IPS-NIHi7 (cell line): ENCODE data around the gene DNAJB6.
"Not testable (repeated sequence)": the region's sequence is repeated elsewhere in the genome, so short reads cannot be mapped to it uniquely, and the experiment has no call there.

ENCODE experiments used
- DNase-seq: peaks from one replicate; pipeline ENCODE4 v3.0.0; 2012; ENCODE audit warnings: mixed read lengths; ENCODE audit errors: extremely low spot score

Gene DNAJB6

DNA sequence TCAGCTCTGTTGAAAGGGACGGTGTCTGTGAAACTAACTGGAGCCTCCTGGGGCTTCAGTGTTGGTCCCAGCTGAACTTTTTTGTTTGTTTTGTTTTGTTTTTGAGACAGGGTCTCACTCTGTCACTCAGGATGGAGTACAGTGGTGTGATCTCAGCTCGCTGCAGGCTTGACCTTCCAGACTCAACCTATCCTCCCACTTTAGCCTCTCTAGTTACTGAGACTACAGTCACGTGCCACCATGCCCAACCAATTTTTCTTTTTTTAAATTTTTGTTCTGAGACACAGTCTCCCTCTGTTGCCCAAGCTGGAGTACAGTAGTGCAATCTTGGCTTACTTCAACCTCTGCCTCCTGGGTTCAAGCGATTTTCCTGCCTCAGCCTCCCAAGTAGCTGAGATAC, 13.4 kb upstream of the DNAJB6 start:
- DNase-seq = no peak

DNA sequence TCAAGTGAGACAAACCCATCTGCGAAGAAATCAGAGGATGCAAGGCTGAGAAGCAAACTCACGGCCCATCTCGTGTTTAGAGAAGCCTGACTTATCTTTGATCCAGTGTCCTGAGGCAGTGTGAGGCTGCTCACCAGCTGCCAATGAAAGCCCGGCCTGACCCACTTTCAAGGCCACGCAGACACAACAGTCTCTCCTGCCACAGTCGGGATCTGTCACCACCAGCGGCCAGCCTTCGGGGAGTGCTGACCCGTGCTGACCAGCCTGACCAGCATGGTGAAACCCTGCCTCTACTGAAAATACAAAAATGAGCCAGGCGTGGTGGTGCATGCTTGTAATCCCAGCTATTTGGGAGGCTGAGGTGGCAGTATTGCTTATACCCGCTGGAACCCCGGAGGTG, 7.4 kb upstream of the DNAJB6 start:
- no peak for DNase-seq

DNA sequence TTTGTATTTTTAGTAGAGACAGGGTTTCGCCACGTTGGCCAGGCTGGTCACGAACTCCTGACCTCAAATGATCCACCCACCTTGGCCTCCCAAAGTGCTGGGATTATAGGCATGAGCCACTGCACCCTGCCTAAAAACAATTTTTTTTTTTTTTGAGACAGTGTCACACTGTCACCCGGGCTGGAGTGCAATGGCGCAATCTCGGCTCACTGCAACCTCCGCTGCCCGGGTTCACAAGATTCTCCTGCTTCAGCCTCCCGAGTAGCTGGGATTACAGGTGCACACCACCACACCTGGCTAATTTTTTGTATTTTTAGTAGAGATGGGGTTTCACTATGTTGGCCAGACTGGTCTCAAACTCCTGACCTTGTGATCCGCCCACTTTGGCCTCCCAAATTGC, 6.2 kb upstream of the DNAJB6 start:
- not testable (repeated sequence) for DNase-seq

DNA sequence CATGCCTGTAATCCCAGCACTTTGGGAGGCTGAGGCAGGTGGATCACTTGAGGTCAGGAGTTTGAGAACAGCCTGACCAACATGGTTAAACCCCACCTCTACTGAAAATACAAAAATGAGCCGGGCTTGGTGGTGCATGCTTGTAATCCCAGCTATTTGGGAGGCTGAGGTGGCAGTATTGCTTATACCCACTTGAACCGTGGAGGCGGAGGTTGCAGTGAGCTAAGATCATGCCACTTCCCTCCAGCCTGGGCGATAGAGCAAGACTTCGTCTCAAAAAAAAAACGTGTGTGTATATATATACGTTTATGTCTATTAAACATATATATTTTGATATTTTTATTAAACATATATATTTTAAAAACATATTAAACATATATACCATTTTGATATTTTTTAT, 5.8 kb upstream of the DNAJB6 start:
- DNase-seq = not testable (repeated sequence)

- no peak for DNase-seq
Observed at GRCh38 chr7:157335236-157335635, 1.6 kb upstream of the DNAJB6 start.

DNA sequence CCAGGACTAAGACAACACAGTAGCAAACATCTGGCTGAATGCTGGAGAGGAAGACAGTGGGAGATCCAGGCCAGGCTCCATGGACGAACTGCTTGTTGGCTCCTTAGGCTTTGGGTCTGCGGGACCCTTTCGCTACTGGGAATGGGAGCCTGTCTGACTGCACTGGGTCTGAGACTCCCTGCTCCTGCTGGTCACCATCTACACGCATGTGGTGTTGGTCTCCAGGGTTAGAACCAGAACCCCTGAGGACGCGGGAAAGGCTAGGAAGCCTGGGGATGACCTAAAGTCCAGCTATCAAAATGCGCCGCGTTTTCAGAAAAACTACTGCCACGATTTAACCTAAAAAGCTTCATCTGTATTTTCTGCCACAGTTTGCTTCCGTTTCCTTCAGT, 817 bp upstream of the DNAJB6 start:
- no peak for DNase-seq

DNA sequence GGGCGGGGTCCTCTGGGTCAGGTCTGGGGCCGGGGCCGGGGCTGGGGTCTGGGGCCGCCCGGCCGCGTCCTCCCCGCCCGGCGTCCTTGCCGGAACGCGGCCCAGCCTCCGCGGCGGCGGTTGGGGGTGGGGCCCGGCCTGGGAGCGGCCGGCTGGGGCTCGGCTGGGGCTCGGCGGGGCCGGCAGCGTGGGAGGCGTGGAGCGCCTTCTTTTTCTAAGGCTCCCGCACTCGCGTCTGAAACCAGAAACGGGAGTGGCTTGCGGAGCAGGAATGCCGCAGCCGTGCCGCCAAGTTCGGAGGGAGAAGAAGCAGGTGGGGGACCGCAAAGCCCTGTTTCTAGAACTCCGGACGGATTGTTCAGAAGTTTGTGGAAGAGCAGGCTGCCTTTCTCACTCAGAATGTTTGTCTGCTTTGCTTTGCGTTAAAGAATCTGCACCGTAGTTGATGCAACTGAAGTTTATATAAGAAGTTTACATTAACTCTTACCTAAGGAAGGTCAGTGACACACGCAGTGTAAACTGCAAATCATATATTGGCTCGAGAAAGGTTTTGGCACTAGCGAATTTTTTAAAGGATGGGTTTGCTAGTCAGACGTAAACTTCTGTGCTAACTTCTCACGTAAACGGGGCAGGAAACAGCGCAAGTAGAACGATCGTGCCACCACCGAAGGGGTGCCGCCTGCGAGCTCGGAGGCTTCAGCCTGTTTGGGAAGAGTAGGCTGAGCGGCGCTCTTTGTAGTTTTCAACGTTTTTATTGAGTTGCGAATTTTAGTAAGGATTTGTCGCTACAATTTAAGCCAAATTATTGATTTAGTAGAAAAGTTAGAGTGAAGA, 729 bp downstream of the DNAJB6 start:
- DNase-seq = no peak

DNA sequence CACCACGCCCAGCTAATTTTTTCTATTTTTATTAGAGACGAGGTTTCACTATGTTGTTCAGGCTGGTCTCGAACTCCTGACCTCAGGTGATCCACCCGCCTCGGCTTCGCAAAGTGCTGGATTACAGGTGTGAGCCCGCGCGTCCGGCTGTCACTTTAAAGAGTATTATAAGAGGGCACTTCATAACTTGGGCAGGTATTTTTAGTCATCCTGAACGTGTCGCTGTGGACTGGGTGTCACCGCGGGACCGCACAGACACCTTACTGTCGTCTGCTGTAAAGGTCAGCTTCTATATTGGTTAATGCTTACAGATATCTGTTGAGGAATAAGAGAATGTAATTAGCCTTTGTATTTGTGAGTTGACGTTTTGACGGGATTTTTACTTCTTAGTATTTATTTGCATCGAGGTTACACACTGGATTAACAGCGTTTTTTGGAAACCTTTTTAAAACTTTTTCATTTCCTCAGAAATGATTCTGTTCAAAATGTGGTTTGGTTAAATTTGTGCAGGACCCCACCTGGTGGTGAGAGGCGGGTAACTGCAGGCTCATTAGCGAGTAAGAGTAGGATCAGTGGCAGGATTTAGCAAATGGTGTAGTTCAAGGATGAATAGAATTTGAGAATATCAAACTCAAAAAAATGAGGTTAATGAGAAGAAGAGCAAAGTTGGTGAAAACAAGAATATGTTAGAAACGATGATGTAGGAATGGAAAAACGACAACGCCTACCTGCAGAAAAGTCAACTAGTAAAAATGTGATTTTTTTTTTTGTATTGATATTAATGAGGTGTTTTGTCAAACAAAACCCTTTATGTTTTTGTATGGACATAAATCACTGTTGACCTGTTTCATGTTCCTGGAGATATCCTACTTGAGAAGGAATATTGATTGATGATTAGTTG, 3.2 kb downstream of the DNAJB6 start:
- peak; percentile 51 for DNase-seq

- DNase-seq = no peak
Observed at GRCh38 chr7:157347217-157347904, 10.6 kb downstream of the DNAJB6 start.

GRCh38 chr7:157348548-157348947, 11.7 kb downstream of the DNAJB6 start:
- no peak for DNase-seq

DNA sequence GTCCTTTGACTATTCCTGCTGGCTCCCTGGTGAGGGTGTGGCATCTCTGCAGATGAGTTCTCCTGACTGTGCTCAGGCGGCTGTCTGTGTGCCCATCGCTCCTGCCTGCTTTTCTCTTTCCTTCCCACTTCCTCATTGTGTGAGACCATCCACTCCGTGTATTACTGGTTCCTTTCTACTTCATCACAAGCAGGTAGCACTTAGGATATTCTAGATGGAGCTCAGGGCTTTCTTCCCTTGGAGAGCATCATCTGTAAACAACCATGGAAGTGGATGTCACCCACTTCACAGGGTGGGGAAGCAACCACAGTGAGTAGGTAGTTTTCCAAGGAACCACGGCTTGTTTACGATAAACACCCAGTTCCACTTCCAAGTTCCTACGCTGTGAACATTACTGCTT, 15.7 kb downstream of the DNAJB6 start:
- no peak for DNase-seq

DNA sequence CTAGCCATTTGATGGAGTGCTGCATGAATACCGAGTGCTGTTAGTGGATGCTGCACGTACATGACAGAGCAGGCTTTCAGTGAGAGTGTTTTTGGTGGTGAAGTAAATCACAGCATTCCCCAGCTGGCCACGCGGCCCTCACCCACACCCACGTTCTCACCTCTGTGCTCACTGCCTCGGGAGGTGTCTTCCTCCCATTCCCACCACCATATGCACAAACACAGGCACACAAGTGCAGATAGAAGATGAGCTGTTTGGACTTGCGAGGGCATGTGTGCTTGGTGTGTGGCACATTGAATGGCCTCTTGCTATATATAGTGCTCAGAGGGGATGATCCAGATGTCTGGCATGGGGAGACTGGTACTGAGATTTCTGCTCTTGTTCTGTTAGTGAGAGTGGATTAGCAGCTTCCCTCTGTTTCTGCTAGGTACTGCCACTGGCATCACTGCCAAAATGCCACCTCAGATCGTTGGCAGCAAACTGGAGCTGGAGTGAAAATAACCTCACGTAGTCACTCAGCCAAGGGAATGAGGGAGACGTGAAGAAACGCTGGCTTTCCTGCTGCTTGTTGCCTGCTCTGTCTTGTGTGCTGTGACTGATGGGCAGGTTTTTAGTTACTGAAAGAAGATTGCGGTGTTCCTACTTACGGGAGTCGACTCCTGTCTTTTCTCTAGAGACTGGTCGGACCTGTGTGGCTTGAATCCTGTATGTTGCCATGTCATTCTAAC, 19.1 kb downstream of the DNAJB6 start:
- no peak for DNase-seq

DNA sequence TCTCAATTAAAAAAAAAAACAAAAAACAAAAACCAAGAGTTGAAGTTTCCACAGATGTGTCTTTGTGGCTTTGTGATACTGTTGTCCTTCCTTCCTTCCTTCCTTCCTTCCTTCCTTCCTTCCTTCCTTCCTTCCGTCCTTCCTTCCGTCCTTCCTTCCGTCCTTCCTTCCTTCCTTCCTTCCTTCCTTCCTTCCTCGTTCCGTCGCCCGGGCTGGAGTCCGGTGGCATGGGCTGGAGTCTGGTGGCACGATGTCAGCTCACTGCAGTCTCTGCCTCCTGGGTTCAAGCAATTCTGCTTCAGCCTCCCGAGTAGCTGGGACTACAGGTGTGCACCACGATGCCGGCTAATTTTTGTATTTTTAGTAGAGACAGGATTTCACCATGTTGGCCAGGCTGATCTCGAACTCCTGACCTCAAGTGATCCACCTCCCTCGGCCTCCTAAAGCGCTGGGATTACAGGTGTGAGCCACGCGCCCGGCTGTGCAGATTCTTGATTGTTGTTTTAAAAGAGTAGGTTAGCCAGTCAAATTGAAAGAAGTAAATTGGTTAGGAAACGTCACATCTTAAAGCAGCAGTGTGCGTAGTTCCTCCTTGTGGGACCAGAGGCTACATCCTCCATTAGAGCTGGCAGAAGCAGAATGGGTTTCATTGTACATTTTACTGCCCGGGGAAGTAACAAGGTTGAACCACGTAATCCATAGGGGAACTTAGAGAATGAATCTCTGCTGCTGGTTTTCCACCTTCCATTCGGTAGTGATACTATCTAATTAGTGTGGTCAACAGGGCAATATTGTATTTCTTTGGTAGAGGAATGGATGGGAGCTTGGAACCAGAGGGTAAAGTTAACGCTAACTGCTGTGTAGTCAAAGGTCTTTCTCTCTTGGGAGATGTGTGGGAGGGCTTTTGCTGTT, 20.6 kb downstream of the DNAJB6 start:
- no peak for DNase-seq

- DNase-seq = no peak
Observed at GRCh38 chr7:157358041-157358752, 21.4 kb downstream of the DNAJB6 start.

GRCh38 chr7:157358753-157359096, 21.9 kb downstream of the DNAJB6 start:
- DNase-seq = no peak

GRCh38 chr7:157359581-157359980, 22.8 kb downstream of the DNAJB6 start:
- no peak for DNase-seq

GRCh38 chr7:157360483-157361025, 23.8 kb downstream of the DNAJB6 start:
- DNase-seq = no peak

GRCh38 chr7:157361537-157361936, 24.7 kb downstream of the DNAJB6 start:
- no peak for DNase-seq

DNA sequence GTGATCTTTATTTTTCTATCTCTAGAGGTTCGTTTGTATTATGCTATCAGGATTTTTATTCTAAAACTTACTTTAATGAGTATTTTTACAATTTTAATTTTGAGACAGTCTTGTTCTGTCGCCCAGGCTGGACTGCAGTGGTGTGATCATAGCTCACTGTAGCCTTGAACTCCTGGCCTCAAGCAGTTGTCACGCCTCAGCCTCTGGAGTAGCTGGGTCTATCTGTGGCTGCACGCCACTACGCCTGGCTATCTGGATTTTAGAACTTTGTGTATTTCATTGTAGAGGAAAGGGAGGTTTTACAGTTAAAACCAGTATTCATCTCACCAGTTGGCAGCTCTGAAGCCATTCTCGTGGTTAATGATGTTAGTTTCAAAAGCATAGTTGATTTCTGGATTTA, 25.9 kb downstream of the DNAJB6 start:
- no peak for DNase-seq

- DNase-seq = no peak
Observed at GRCh38 chr7:157366722-157367121, 29.9 kb downstream of the DNAJB6 start.
